ENCODE data around the gene HS6ST3. TPM values are rescaled to one million over a fixed set of nuclear protein-coding genes. Genes with fewer than 3 reads are reported as not detected.

HS6ST3 gene
- total and polyA plus RNA-seq, 9 donors: 0.08 to 0.80 (median 0.15) TPM

- no peaks in the 10 kb centered on the region for H3K36me3 ChIP-seq (ENCODE audit: control insufficient read depth, insufficient read depth, low read length)
- no peaks in the 10 kb centered on the region for H3K4me1 ChIP-seq (ENCODE audit: control insufficient read depth, insufficient read depth, low read length)
- 80% methylated on average over 6 of the region's 9 CpGs for WGBS (ENCODE audit: insufficient coverage)
- no peak overlapping the region for H3K4me3 ChIP-seq (ENCODE audit: low read length)
- DNase-seq: no peak
- H3K27ac ChIP-seq (ENCODE audit: low read length): no peak overlapping the region
- H3K9me3 ChIP-seq (replicated peaks; ENCODE audit: control insufficient read depth, low read depth, low read length): no peaks in the 10 kb centered on the region
- no peaks in the 10 kb centered on the region for H3K27me3 ChIP-seq (ENCODE audit: control insufficient read depth, insufficient read depth, low read length)
Observed at GRCh38 chr13:96821971-96822370, 732.1 kb downstream of the HS6ST3 start.

DNA sequence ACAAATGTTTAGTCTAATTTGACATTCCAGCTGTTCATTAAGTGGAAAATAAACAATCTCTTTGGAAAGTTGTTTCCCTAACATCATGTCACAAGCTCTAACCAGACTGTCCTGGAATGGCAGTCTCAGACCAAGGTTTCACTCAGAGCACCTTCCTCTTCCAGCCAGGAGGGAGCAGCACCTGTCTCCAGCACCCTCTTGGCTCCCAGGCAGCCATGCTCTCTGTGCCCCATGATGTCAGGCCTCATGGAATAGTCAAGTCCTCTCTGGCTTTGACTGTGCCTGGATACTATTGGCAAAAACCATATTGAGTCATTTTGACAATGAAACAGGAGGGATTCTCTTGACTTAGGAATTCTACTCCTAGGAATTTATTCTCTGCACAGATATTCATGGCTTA is 733.0 kb downstream of the HS6ST3 start:
- H3K36me3 ChIP-seq (ENCODE audit: control insufficient read depth, insufficient read depth, low read length): no peaks in the 10 kb centered on the region
- H3K4me3 ChIP-seq (ENCODE audit: low read length): no peak overlapping the region
- H3K9me3 ChIP-seq (replicated peaks; ENCODE audit: control insufficient read depth, low read depth, low read length): no peaks in the 10 kb centered on the region
- no peak for DNase-seq
- H3K27ac ChIP-seq (ENCODE audit: low read length): no peak overlapping the region
- H3K27me3 ChIP-seq (ENCODE audit: control insufficient read depth, insufficient read depth, low read length): no peaks in the 10 kb centered on the region
- no peaks in the 10 kb centered on the region for H3K4me1 ChIP-seq (ENCODE audit: control insufficient read depth, insufficient read depth, low read length)

DNA sequence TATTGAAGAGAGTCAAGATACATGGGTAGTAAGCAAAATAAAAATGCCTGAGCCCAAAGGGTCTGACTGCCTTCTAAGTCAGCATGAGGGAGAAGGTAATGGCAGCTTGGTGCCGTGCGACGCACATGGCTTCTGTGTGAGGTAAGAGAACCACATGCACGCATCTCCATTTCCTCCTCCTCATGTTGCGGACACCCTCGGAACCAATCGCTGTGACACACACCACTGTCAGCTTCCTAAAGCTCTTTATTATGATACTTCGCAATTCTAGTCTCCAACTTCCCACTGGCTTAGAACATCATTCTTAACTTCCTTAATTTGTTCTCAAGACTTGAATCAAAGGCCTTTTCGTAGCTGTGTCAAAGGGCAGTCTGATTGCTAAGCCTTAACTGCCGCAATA is 734.2 kb downstream of the HS6ST3 start:
- no peak overlapping the region for H3K27ac ChIP-seq (ENCODE audit: low read length)
- no peaks in the 10 kb centered on the region for H3K36me3 ChIP-seq (ENCODE audit: control insufficient read depth, insufficient read depth, low read length)
- 86% methylated on average over 5 of the region's 10 CpGs for WGBS (ENCODE audit: insufficient coverage)
- H3K4me3 ChIP-seq (ENCODE audit: low read length): no peak overlapping the region
- no peaks in the 10 kb centered on the region for H3K4me1 ChIP-seq (ENCODE audit: control insufficient read depth, insufficient read depth, low read length)
- no peaks in the 10 kb centered on the region for H3K27me3 ChIP-seq (ENCODE audit: control insufficient read depth, insufficient read depth, low read length)
- DNase-seq: no peak
- no peaks in the 10 kb centered on the region for H3K9me3 ChIP-seq (replicated peaks; ENCODE audit: control insufficient read depth, low read depth, low read length)

GRCh38 chr13:96825653-96826052 is 735.7 kb downstream of the HS6ST3 start:
- H3K27me3 ChIP-seq (ENCODE audit: control insufficient read depth, insufficient read depth, low read length): no peaks in the 10 kb centered on the region
- 84% methylated on average over 2 of the region's 3 CpGs for WGBS (ENCODE audit: insufficient coverage)
- H3K36me3 ChIP-seq (ENCODE audit: control insufficient read depth, insufficient read depth, low read length): no peaks in the 10 kb centered on the region
- DNase-seq: no peak
- H3K27ac ChIP-seq (ENCODE audit: low read length): no peak overlapping the region
- no peak overlapping the region for H3K4me3 ChIP-seq (ENCODE audit: low read length)
- H3K9me3 ChIP-seq (replicated peaks; ENCODE audit: control insufficient read depth, low read depth, low read length): no peaks in the 10 kb centered on the region
- no peaks in the 10 kb centered on the region for H3K4me1 ChIP-seq (ENCODE audit: control insufficient read depth, insufficient read depth, low read length)

- Histone ChIP-seq H3K27ac (ENCODE audit: low read length) (no peak overlapping the region), H3K27me3 (ENCODE audit: control insufficient read depth, insufficient read depth, low read length) (no peaks in the 10 kb centered on the region), H3K9me3 (replicated peaks; ENCODE audit: control insufficient read depth, low read depth, low read length) (peaks cover 3% of the 10 kb centered on the region), H3K4me1 (ENCODE audit: control insufficient read depth, insufficient read depth, low read length) (no peaks in the 10 kb centered on the region), H3K36me3 (ENCODE audit: control insufficient read depth, insufficient read depth, low read length) (no peaks in the 10 kb centered on the region), H3K4me3 (ENCODE audit: low read length) (no peak overlapping the region)
- WGBS (ENCODE audit: insufficient coverage): 71% methylated on average over 1 of the region's 4 CpGs
- DNase-seq: no peak
Observed at GRCh38 chr13:96834626-96835025, 744.7 kb downstream of the HS6ST3 start.

GRCh38 chr13:96835546-96835945 is 745.6 kb downstream of the HS6ST3 start:
- H3K27ac ChIP-seq (ENCODE audit: low read length): no peak overlapping the region
- WGBS (ENCODE audit: insufficient coverage): 20% methylated on average over 1 of the region's 4 CpGs
- H3K4me1 ChIP-seq (ENCODE audit: control insufficient read depth, insufficient read depth, low read length): no peaks in the 10 kb centered on the region
- H3K27me3 ChIP-seq (ENCODE audit: control insufficient read depth, insufficient read depth, low read length): no peaks in the 10 kb centered on the region
- DNase-seq: no peak
- no peaks in the 10 kb centered on the region for H3K36me3 ChIP-seq (ENCODE audit: control insufficient read depth, insufficient read depth, low read length)
- peaks cover 3% of the 10 kb centered on the region for H3K9me3 ChIP-seq (replicated peaks; ENCODE audit: control insufficient read depth, low read depth, low read length)
- no peak overlapping the region for H3K4me3 ChIP-seq (ENCODE audit: low read length)

DNA sequence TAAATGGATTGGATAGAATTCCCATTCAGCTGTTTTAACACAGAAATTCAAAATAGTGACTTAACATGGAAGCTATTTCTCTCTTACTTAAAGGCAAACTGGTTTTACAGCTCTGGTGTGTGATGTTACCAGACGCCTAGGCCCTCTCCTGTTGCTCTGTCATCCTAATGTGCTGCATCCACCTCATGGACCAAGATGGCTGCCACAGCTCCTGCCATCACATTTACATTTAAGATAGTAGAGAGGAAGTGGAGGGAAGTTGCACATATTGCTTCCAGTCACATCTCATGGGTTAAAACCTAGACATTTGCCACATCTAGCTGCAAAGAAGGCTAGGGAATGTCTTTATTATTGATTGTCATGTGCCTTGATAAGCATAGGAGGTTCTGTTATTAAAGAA is 746.8 kb downstream of the HS6ST3 start:
- Histone ChIP-seq H3K27me3 (ENCODE audit: control insufficient read depth, insufficient read depth, low read length) (no peaks in the 10 kb centered on the region), H3K9me3 (replicated peaks; ENCODE audit: control insufficient read depth, low read depth, low read length) (peaks cover 3% of the 10 kb centered on the region), H3K36me3 (ENCODE audit: control insufficient read depth, insufficient read depth, low read length) (no peaks in the 10 kb centered on the region), H3K4me3 (ENCODE audit: low read length) (no peak overlapping the region), H3K27ac (ENCODE audit: low read length) (no peak overlapping the region), H3K4me1 (ENCODE audit: control insufficient read depth, insufficient read depth, low read length) (no peaks in the 10 kb centered on the region)
- WGBS (ENCODE audit: insufficient coverage): no CpG with 5 or more reads among the region's 1 CpG
- no peak for DNase-seq

- peaks cover 3% of the 10 kb centered on the region for H3K9me3 ChIP-seq (replicated peaks; ENCODE audit: control insufficient read depth, low read depth, low read length)
- DNase-seq: no peak
- H3K27ac ChIP-seq (ENCODE audit: low read length): no peak overlapping the region
- H3K36me3 ChIP-seq (ENCODE audit: control insufficient read depth, insufficient read depth, low read length): no peaks in the 10 kb centered on the region
- H3K27me3 ChIP-seq (ENCODE audit: control insufficient read depth, insufficient read depth, low read length): no peaks in the 10 kb centered on the region
- H3K4me1 ChIP-seq (ENCODE audit: control insufficient read depth, insufficient read depth, low read length): no peaks in the 10 kb centered on the region
- H3K4me3 ChIP-seq (ENCODE audit: low read length): no peak overlapping the region
- WGBS (ENCODE audit: insufficient coverage): no CpG with 5 or more reads among the region's 1 CpG
Observed at GRCh38 chr13:96837809-96838208, 747.9 kb downstream of the HS6ST3 start.

- Histone ChIP-seq H3K27ac (ENCODE audit: low read length) (no peak overlapping the region), H3K4me1 (ENCODE audit: control insufficient read depth, insufficient read depth, low read length) (no peaks in the 10 kb centered on the region), H3K9me3 (replicated peaks; ENCODE audit: control insufficient read depth, low read depth, low read length) (no peaks in the 10 kb centered on the region), H3K36me3 (ENCODE audit: control insufficient read depth, insufficient read depth, low read length) (no peaks in the 10 kb centered on the region), H3K27me3 (ENCODE audit: control insufficient read depth, insufficient read depth, low read length) (no peaks in the 10 kb centered on the region), H3K4me3 (ENCODE audit: low read length) (no peak overlapping the region)
- DNase-seq: no peak
Observed at GRCh38 chr13:96844195-96844594, 754.3 kb downstream of the HS6ST3 start.

- Histone ChIP-seq H3K9me3 (replicated peaks; ENCODE audit: control insufficient read depth, low read depth, low read length) (no peaks in the 10 kb centered on the region), H3K4me1 (ENCODE audit: control insufficient read depth, insufficient read depth, low read length) (no peaks in the 10 kb centered on the region), H3K27ac (ENCODE audit: low read length) (no peak overlapping the region), H3K27me3 (ENCODE audit: control insufficient read depth, insufficient read depth, low read length) (no peaks in the 10 kb centered on the region), H3K36me3 (ENCODE audit: control insufficient read depth, insufficient read depth, low read length) (no peaks in the 10 kb centered on the region), H3K4me3 (ENCODE audit: low read length) (no peak overlapping the region)
- DNase-seq: no peak
- no CpG with 5 or more reads among the region's 1 CpG for WGBS (ENCODE audit: insufficient coverage)
Observed at GRCh38 chr13:96844616-96845015, 754.7 kb downstream of the HS6ST3 start.

DNA sequence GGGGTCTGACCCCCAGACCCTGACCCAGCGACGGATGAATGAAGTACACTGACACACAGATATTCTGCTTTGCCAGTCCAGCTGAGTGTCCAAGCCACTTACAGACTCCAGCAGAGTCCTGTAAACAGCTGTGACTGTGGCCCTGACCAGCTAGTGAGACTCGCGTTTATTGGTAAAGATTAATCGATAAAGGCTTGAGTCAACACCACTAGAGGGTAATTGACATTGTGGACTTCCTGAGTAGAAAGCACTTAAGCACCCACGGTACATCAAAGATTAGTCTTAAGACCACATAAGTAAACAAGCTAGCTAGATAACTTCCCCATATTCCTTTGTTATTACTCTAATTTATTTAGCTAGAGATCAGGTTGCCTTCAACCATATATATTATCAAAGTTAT is 758.4 kb downstream of the HS6ST3 start:
- 86% methylated on average over 2 of the region's 6 CpGs for WGBS (ENCODE audit: insufficient coverage)
- Histone ChIP-seq H3K9me3 (replicated peaks; ENCODE audit: control insufficient read depth, low read depth, low read length) (no peaks in the 10 kb centered on the region), H3K27ac (ENCODE audit: low read length) (no peak overlapping the region), H3K4me1 (ENCODE audit: control insufficient read depth, insufficient read depth, low read length) (no peaks in the 10 kb centered on the region), H3K27me3 (ENCODE audit: control insufficient read depth, insufficient read depth, low read length) (no peaks in the 10 kb centered on the region), H3K4me3 (ENCODE audit: low read length) (no peak overlapping the region), H3K36me3 (ENCODE audit: control insufficient read depth, insufficient read depth, low read length) (no peaks in the 10 kb centered on the region)
- no peak for DNase-seq
